ENCODE data around the gene DPP6. TPM values are rescaled to one million over a fixed set of nuclear protein-coding genes. Genes with fewer than 3 reads are reported as not detected.
"Not testable (repeated sequence)": the region's sequence is repeated elsewhere in the genome, so short reads cannot be mapped to it uniquely, and the experiment has no call there.

Gene DPP6
- total and polyA plus RNA-seq, 2 experiments from 2014 or later: not detected

DNA sequence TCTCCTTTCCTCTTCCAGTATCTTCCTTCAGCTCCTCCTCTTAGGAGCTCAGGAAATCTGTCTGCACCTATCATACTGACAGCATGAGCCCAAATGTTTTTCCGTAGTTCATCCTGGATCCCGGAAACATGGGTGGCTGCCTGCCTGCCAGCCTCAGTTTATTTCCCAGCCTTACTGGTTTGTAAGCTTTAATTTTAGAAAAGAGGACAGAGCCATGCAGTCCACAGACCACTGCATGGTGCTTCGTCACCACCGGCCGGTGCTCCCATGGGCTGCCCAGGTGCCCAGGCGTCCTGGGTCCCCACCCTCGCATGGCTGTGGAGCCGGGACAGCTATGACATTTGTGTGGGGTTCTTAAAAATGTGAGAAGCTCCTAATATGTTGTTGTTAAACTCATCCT is 24.4 kb upstream of the DPP6 start:
- H3K4me1 Mint-ChIP-seq, H2AFZ ChIP-seq: not testable (repeated sequence)

DNA sequence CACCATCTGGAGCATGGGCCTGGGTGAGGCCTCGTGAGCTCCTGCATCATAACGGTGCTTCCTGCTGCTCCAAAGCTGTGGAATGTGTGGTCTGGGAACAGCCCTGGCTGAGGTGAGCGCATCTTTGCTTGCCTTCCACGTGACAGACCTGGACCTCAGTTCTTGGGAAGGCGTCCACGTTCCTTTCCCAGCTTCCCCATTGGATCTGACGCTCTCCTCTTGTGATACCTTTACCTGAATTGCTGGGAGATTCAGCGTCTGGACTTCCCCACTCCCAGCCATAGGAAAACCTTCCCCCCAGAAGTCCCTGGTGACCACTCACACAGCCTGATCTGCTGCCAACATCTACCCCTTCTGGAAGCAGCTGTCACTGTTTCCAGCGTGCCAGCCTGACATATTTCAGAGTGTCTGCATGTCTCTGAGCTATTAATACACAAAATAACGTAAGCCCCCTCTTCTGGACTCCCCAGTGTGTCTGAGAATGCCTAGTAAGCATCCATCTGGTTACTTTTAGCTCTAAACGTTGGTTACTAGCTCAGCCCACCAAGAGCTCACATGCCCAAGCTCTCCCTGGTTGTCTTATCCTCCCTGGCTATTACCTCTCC is 21.6 kb upstream of the DPP6 start:
- not testable (repeated sequence) for H3K4me1 Mint-ChIP-seq, ATAC-seq

More for the DNA sequence above, 24.4 kb upstream of the DPP6 start:
- H3F3A ChIP-seq (replicated peaks; ENCODE audit: low read depth); H3K4me3 ChIP-seq; H3K36me3 ChIP-seq (ENCODE audit: insufficient read depth); ATAC-seq; H3K27ac Mint-ChIP-seq; H3K4me3 Mint-ChIP-seq; H3K4me1 ChIP-seq (ENCODE audit: insufficient read depth); H3K4me2 ChIP-seq; H3K27me3 Mint-ChIP-seq (ENCODE audit: insufficient read depth, low read depth, poor library complexity); H4K20me1 ChIP-seq (replicated peaks; ENCODE audit: insufficient read depth); H3K27me3 ChIP-seq (ENCODE audit: insufficient read depth); H3K27ac ChIP-seq (ENCODE audit: low read depth); DNase-seq (ENCODE audit: low spot score); H3K36me3 Mint-ChIP-seq (ENCODE audit: low read depth); H3K9me2 ChIP-seq (ENCODE audit: insufficient read depth); H3K79me2 ChIP-seq (replicated peaks; ENCODE audit: insufficient read depth): not testable (repeated sequence)
- peaks cover 22% of the 10 kb centered on the region for H3K9me3 Mint-ChIP-seq

DNA sequence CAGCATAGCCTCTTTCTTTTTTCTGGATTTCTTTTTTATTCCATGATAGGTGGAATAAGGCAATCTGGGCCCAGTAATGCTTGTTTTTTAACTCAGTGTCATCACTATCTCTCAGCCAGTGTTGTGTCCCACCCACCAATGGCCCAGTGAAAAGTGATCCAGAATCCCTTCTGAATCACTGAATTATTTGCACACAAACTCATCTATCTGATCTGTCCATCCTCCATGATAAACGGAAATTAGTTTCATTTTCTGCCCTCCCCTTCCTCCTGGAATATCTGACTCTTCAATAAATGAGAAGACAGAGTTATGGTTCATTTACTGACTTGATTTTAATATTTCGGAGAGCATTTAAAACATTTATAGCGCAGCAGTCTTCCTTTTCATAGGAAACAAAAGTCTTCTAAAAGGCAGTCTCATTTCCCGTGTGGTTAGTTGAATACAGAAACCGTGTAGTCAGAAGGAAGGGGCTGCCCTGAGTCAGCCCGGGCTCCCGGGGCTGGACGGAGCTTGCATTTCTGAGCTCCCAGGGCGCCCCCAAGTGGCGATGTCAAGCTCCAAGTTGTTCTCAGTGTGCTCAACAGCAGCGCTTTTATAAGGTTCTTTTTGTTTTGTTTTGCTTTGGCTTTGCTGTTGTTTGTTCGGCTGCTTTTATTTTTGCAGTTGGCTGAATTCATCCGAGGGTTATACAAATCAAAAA is 12.6 kb upstream of the DPP6 start:
- H3K27me3 Mint-ChIP-seq (ENCODE audit: insufficient read depth, low read depth, poor library complexity); H3K27ac ChIP-seq (ENCODE audit: low read depth); H3K4me3 Mint-ChIP-seq; H3K27ac Mint-ChIP-seq; H3K4me1 Mint-ChIP-seq; H3K4me3 ChIP-seq; DNase-seq (ENCODE audit: low spot score); H3K4me2 ChIP-seq; H3F3A ChIP-seq (replicated peaks; ENCODE audit: low read depth); H3K9me3 Mint-ChIP-seq; H4K20me1 ChIP-seq (replicated peaks; ENCODE audit: insufficient read depth); H3K27me3 ChIP-seq (ENCODE audit: insufficient read depth); H3K36me3 Mint-ChIP-seq (ENCODE audit: low read depth); H3K79me2 ChIP-seq (replicated peaks; ENCODE audit: insufficient read depth); H3K36me3 ChIP-seq (ENCODE audit: insufficient read depth); H3K9me2 ChIP-seq (ENCODE audit: insufficient read depth); H3K4me1 ChIP-seq (ENCODE audit: insufficient read depth); H2AFZ ChIP-seq: not testable (repeated sequence)
- TF ChIP-seq, protein P1, sequence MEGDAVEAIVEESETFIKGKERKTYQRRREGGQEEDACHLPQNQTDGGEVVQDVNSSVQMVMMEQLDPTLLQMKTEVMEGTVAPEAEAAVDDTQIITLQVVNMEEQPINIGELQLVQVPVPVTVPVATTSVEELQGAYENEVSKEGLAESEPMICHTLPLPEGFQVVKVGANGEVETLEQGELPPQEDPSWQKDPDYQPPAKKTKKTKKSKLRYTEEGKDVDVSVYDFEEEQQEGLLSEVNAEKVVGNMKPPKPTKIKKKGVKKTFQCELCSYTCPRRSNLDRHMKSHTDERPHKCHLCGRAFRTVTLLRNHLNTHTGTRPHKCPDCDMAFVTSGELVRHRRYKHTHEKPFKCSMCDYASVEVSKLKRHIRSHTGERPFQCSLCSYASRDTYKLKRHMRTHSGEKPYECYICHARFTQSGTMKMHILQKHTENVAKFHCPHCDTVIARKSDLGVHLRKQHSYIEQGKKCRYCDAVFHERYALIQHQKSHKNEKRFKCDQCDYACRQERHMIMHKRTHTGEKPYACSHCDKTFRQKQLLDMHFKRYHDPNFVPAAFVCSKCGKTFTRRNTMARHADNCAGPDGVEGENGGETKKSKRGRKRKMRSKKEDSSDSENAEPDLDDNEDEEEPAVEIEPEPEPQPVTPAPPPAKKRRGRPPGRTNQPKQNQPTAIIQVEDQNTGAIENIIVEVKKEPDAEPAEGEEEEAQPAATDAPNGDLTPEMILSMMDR (conservative IDR thresholded peaks at IDR 0.05; ENCODE audit: low read depth in 2 of 2): peak in 1 of 2 experiments; percentile 14; a peak in 1 of 4 replicates
- ATAC-seq: peak; percentile 99

More for the DNA sequence above, 21.6 kb upstream of the DPP6 start:
- H3K4me3 ChIP-seq; H3K4me2 ChIP-seq; H3K27ac ChIP-seq (ENCODE audit: low read depth); H3K27me3 ChIP-seq (ENCODE audit: insufficient read depth); H3K4me1 ChIP-seq (ENCODE audit: insufficient read depth); H3K36me3 ChIP-seq (ENCODE audit: insufficient read depth); DNase-seq (ENCODE audit: low spot score); H4K20me1 ChIP-seq (replicated peaks; ENCODE audit: insufficient read depth); H2AFZ ChIP-seq; H3K4me3 Mint-ChIP-seq; H3K79me2 ChIP-seq (replicated peaks; ENCODE audit: insufficient read depth); H3K36me3 Mint-ChIP-seq (ENCODE audit: low read depth); H3K9me2 ChIP-seq (ENCODE audit: insufficient read depth); H3F3A ChIP-seq (replicated peaks; ENCODE audit: low read depth); H3K27ac Mint-ChIP-seq; H3K27me3 Mint-ChIP-seq (ENCODE audit: insufficient read depth, low read depth, poor library complexity): not testable (repeated sequence)
- peaks cover 37% of the 10 kb centered on the region for H3K9me3 Mint-ChIP-seq

DNA sequence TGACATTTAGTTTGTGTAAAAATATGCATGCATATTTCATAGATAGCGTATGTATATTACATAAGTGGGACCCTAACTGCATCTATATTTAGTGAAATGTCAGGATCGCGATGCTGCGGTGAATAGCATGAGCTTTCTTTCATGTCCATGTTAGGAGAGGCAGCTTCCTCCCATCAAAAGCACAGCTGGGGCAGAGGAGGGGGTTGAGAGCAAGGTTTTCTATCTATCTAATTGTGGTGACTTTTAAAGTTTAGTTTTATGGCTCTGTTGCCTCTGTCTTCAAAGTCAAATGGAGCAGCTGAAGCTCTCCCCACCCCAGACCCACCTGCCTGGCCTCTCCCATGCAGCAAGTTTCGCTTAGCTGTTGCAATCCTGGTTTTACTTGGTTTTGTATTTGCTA is 1.8 kb upstream of the DPP6 start:
- H3K9me2 ChIP-seq (ENCODE audit: insufficient read depth); H2AFZ ChIP-seq: not testable (repeated sequence)

DNA sequence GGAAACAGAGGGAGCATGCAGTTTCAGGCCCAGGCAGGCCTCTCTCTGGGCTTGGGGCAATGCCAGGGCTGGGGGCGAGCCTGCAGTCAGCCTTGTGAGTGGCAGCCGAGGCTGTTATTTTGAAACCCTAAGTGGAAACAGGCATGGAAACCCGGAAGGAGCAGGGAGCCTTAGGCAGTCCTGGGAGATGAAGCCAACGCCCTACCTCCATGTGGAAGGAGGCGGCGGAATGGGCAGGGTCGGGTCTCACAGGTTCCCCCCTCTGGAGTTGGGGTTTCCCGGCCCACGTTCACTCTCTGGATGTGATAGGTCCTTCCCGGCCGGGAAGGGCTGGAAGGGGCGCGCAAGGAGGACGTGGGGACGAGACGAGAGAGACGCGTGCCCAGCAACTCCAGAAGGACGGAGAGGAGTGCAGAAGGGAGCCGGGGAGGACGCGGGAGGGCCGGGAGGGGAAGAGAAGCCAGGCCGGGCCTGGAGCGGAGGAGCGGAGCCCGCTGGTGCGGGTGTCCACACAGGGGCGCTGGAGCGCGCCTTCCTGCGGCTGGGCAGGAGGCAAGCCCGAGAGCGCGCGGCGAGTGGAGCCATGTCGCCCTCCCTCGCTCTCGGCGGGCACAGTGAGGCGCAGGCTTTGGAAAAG is 1.1 kb upstream of the DPP6 start:
- H3K36me3 Mint-ChIP-seq (ENCODE audit: low read depth); H4K20me1 ChIP-seq (replicated peaks; ENCODE audit: insufficient read depth); H3F3A ChIP-seq (replicated peaks; ENCODE audit: low read depth); H2AFZ ChIP-seq; H3K27me3 ChIP-seq (ENCODE audit: insufficient read depth); H3K4me3 ChIP-seq; H3K4me2 ChIP-seq; H3K79me2 ChIP-seq (replicated peaks; ENCODE audit: insufficient read depth); H3K9me2 ChIP-seq (ENCODE audit: insufficient read depth); DNase-seq (ENCODE audit: low spot score); H3K9me3 Mint-ChIP-seq; H3K27ac ChIP-seq (ENCODE audit: low read depth); H3K27ac Mint-ChIP-seq; H3K36me3 ChIP-seq (ENCODE audit: insufficient read depth); H3K4me1 ChIP-seq (ENCODE audit: insufficient read depth): not testable (repeated sequence)
- peaks cover 16% of the 10 kb centered on the region for H3K27me3 Mint-ChIP-seq (ENCODE audit: insufficient read depth, low read depth, poor library complexity)
- ATAC-seq: peak; percentile 83
- H3K4me3 Mint-ChIP-seq: peak overlapping the region; percentile 80
- H3K4me1 Mint-ChIP-seq: peaks cover 11% of the 10 kb centered on the region; the same call in 1 of the 3 replicates

More for the DNA sequence above, 1.8 kb upstream of the DPP6 start:
- not testable (repeated sequence) for H3K4me1 ChIP-seq (ENCODE audit: insufficient read depth); H3K4me3 ChIP-seq; H3K9me3 Mint-ChIP-seq; H3K4me2 ChIP-seq; H3K27ac ChIP-seq (ENCODE audit: low read depth); H3F3A ChIP-seq (replicated peaks; ENCODE audit: low read depth); H3K27me3 ChIP-seq (ENCODE audit: insufficient read depth); H4K20me1 ChIP-seq (replicated peaks; ENCODE audit: insufficient read depth); H3K27ac Mint-ChIP-seq; H3K36me3 ChIP-seq (ENCODE audit: insufficient read depth); ATAC-seq; DNase-seq (ENCODE audit: low spot score); H3K36me3 Mint-ChIP-seq (ENCODE audit: low read depth); H3K79me2 ChIP-seq (replicated peaks; ENCODE audit: insufficient read depth)
- H3K4me3 Mint-ChIP-seq: peak overlapping the region; percentile 80; the same call in 1 of the 3 replicates
- H3K4me1 Mint-ChIP-seq: peaks cover 11% of the 10 kb centered on the region; the same call in 1 of the 3 replicates
- peaks cover 16% of the 10 kb centered on the region for H3K27me3 Mint-ChIP-seq (ENCODE audit: insufficient read depth, low read depth, poor library complexity)
